ENCODE measurements around the gene ABCB11.
A peak's percentile ranks its signal among the peaks of the same experiment; 100 is the strongest.

Gene ABCB11

GRCh38 chr2:168948621-168949212 is 82.4 kb downstream of the ABCB11 start:
- intact Hi-C loops (cut with DNase I; ENCODE audit: low total_unique reads): no loop called here
- no peak overlapping the region for H3K27ac ChIP-seq
- no peaks in the 10 kb centered on the region for H3K4me1 ChIP-seq
- no peaks in the 10 kb centered on the region for H3K9me3 ChIP-seq
- no peaks in the 10 kb centered on the region for H3K27me3 ChIP-seq
- no peaks in the 10 kb centered on the region for H3K36me3 ChIP-seq
- H3K4me3 ChIP-seq: no peak overlapping the region
- TF ChIP-seq, protein P1, sequence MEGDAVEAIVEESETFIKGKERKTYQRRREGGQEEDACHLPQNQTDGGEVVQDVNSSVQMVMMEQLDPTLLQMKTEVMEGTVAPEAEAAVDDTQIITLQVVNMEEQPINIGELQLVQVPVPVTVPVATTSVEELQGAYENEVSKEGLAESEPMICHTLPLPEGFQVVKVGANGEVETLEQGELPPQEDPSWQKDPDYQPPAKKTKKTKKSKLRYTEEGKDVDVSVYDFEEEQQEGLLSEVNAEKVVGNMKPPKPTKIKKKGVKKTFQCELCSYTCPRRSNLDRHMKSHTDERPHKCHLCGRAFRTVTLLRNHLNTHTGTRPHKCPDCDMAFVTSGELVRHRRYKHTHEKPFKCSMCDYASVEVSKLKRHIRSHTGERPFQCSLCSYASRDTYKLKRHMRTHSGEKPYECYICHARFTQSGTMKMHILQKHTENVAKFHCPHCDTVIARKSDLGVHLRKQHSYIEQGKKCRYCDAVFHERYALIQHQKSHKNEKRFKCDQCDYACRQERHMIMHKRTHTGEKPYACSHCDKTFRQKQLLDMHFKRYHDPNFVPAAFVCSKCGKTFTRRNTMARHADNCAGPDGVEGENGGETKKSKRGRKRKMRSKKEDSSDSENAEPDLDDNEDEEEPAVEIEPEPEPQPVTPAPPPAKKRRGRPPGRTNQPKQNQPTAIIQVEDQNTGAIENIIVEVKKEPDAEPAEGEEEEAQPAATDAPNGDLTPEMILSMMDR (IDR thresholded peaks at IDR 0.05): peak in 1 of 2 experiments; percentile 9
- DNase-seq: no peak

- no peaks in the 10 kb centered on the region for H3K9me3 ChIP-seq
- no peak for DNase-seq
- TF ChIP-seq, protein P1 (IDR thresholded peaks at IDR 0.05): no peak
- no peak overlapping the region for H3K4me3 ChIP-seq
- no peaks in the 10 kb centered on the region for H3K27me3 ChIP-seq
- H3K36me3 ChIP-seq: no peaks in the 10 kb centered on the region
- intact Hi-C loops (cut with DNase I; ENCODE audit: low total_unique reads): no loop called here
- H3K27ac ChIP-seq: no peak overlapping the region
- H3K4me1 ChIP-seq: no peaks in the 10 kb centered on the region
Observed at GRCh38 chr2:168945508-168945907, 85.6 kb downstream of the ABCB11 start.

- intact Hi-C loops (cut with DNase I; ENCODE audit: low total_unique reads): no loop called here
- no peak for DNase-seq
- no peaks in the 10 kb centered on the region for H3K36me3 ChIP-seq
- no peaks in the 10 kb centered on the region for H3K27me3 ChIP-seq
- H3K4me3 ChIP-seq: no peak overlapping the region
- H3K4me1 ChIP-seq: no peaks in the 10 kb centered on the region
- TF ChIP-seq, protein P1 (IDR thresholded peaks at IDR 0.05): no peak
- H3K9me3 ChIP-seq: no peaks in the 10 kb centered on the region
- no peak overlapping the region for H3K27ac ChIP-seq
Observed at GRCh38 chr2:168944065-168944464, 87.1 kb downstream of the ABCB11 start.

DNA sequence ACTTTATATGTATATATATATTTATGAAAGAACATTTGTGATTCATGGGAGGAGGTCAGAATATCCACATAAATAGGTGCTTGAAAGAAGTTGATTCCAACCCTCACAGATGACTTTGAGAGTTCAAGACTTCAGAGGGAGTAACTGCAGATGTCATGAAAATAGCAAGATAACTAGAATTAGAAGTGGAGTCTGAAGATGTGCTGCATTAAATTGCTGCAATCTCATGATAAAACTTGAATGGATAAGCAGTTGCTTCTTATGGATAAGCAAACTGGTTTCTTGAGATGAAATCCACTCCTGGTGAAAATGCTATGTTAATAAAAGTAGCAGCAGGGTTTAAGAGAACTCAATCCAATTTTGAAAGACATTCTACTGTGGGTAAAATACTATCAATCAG is 89.8 kb downstream of the ABCB11 start:
- no peak overlapping the region for H3K4me3 ChIP-seq
- no peaks in the 10 kb centered on the region for H3K9me3 ChIP-seq
- intact Hi-C loops (cut with DNase I; ENCODE audit: low total_unique reads): no loop called here
- no peaks in the 10 kb centered on the region for H3K27me3 ChIP-seq
- no peak overlapping the region for H3K27ac ChIP-seq
- H3K36me3 ChIP-seq: no peaks in the 10 kb centered on the region
- TF ChIP-seq, protein P1 (IDR thresholded peaks at IDR 0.05): no peak
- no peak for DNase-seq
- no peaks in the 10 kb centered on the region for H3K4me1 ChIP-seq

- no peak for DNase-seq
- Histone ChIP-seq H3K27ac (no peak overlapping the region), H3K27me3 (no peaks in the 10 kb centered on the region), H3K36me3 (no peaks in the 10 kb centered on the region), H3K4me1 (no peaks in the 10 kb centered on the region), H3K9me3 (no peaks in the 10 kb centered on the region), H3K4me3 (no peak overlapping the region)
- TF ChIP-seq, protein P1 (IDR thresholded peaks at IDR 0.05): no peak
- intact Hi-C loops (cut with DNase I; ENCODE audit: low total_unique reads): no loop called here
Observed at GRCh38 chr2:168939918-168940317, 91.2 kb downstream of the ABCB11 start.

- Histone ChIP-seq H3K27me3 (no peaks in the 10 kb centered on the region), H3K4me1 (no peaks in the 10 kb centered on the region), H3K9me3 (no peaks in the 10 kb centered on the region), H3K27ac (no peak overlapping the region), H3K36me3 (no peaks in the 10 kb centered on the region), H3K4me3 (no peak overlapping the region)
- intact Hi-C loops (cut with DNase I; ENCODE audit: low total_unique reads): no loop called here
- no peak for DNase-seq
- TF ChIP-seq, protein P1 (IDR thresholded peaks at IDR 0.05): no peak
Observed at GRCh38 chr2:168939061-168939460, 92.1 kb downstream of the ABCB11 start.

Data from tibial artery (tissue), 4 donors.